Activated CD8-positive, alpha-beta T cell treated with anti-CD3 and anti-CD28 coated beads for 36 hours (primary cell): ENCODE data around the gene BTBD6. TPM values are rescaled to one million over a fixed set of nuclear protein-coding genes. Genes with fewer than 3 reads are reported as not detected.

ENCODE experiments used
- ATAC-seq: fragments of 200-7000 bp; cut with Tn5 transposase; one replicate; pipeline ENCODE4 v1.10.0; 2021; ENCODE audit warnings: mild to moderate bottlenecking, moderate library complexity
- CTCF ChIA-PET: fragments of 350-600 bp; sonication (Branson Sonifier 250); formaldehyde crosslinking; loops from one replicate; lab custom pipeline; 2021; ENCODE audit warnings: antibody characterized with exemption; lab: Charles Lee
- POLR2A ChIA-PET: fragments of 350-600 bp; sonication (Branson Sonifier 250); formaldehyde crosslinking; loops from one replicate; lab custom pipeline; 2021; ENCODE audit warnings: antibody characterized with exemption; lab: Charles Lee
- DNase-seq: peaks from one replicate; pipeline ENCODE4 v3.0.0-alpha.2; 2020
- H3K27ac Mint-ChIP-seq: one replicate; pipeline ENCODE4 v1.8.0; 2021; ENCODE audit warnings: mild to moderate bottlenecking, mixed read lengths
- H3K27me3 Mint-ChIP-seq: one replicate; pipeline ENCODE4 v1.8.0; 2021; ENCODE audit warnings: mixed read lengths
- H3K36me3 Mint-ChIP-seq: one replicate; pipeline ENCODE4 v1.8.0; 2021; ENCODE audit warnings: low read depth, mixed read lengths
- H3K4me1 Mint-ChIP-seq: one replicate; pipeline ENCODE4 v1.8.0; 2021; ENCODE audit warnings: low read depth, mixed read lengths
- H3K4me3 Mint-ChIP-seq: one replicate; pipeline ENCODE4 v1.8.0; 2021; ENCODE audit warnings: mild to moderate bottlenecking, moderate library complexity, mixed read lengths
- H3K9me3 Mint-ChIP-seq: one replicate; pipeline ENCODE4 v1.8.0; 2021; ENCODE audit warnings: mixed read lengths
- intact Hi-C: fragments of 100-400 bp; cut with micrococcal nuclease; formaldehyde crosslinking; loops from one replicate; pipeline ENCODE4 v1.10.0; 2022
- total RNA-seq, 2 experiments: library from RNA; stranded (reverse); gene quantifications; one replicate each; pipeline ENCODE4 v1.2.3, GENCODE V29; 2021
- TF ChIP-seq, protein P1 (sequence below): fragments of 200-600 bp; IDR thresholded peaks from one replicate; pipeline ENCODE4 v1.8.0; 2022; ENCODE audit warnings: antibody characterized with exemption, mild to moderate bottlenecking

Gene BTBD6
- total RNA-seq, 2 experiments from 2014 or later, result 24.7 to 26.7 TPM

DNA sequence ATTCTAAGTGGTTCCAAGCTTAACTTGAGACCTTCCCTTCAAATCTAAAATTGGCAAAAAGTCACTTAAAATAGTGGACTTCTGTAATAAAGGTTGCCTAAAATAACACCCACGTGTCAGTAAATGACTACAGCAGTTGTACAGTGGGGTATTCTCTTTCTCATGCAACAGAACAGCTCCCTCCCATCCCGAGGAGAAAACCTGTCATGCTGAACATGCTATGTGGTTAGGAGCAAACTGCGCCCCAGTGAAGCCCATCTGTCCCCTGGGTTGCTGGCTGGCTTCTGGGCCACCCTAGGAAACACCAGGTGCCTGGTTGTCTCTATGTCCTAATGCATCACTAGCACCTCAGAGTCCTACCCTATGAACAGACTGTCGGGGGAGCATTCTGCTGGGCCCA is 2.7 kb downstream of the BTBD6 start:
- TF ChIP-seq, protein P1, sequence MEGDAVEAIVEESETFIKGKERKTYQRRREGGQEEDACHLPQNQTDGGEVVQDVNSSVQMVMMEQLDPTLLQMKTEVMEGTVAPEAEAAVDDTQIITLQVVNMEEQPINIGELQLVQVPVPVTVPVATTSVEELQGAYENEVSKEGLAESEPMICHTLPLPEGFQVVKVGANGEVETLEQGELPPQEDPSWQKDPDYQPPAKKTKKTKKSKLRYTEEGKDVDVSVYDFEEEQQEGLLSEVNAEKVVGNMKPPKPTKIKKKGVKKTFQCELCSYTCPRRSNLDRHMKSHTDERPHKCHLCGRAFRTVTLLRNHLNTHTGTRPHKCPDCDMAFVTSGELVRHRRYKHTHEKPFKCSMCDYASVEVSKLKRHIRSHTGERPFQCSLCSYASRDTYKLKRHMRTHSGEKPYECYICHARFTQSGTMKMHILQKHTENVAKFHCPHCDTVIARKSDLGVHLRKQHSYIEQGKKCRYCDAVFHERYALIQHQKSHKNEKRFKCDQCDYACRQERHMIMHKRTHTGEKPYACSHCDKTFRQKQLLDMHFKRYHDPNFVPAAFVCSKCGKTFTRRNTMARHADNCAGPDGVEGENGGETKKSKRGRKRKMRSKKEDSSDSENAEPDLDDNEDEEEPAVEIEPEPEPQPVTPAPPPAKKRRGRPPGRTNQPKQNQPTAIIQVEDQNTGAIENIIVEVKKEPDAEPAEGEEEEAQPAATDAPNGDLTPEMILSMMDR, result no peak
- Mint-ChIP-seq H3K36me3 (peaks cover 9% of the 10 kb centered on the region), H3K27ac (no peak overlapping the region), H3K27me3 (no peaks in the 10 kb centered on the region), H3K4me3 (no peak overlapping the region), H3K9me3 (no peaks in the 10 kb centered on the region), H3K4me1 (peaks cover 12% of the 10 kb centered on the region)
- CTCF ChIA-PET, result interaction anchor here (0.9 kb wide), 1 partner anchor 101 kb away, joined by 6 read pairs; no protein-coding TSS in a partner anchor
- intact Hi-C loops, result no loop called here
- POLR2A ChIA-PET, result no interaction called here
- DNase-seq (no peak), ATAC-seq (no peak)

DNA sequence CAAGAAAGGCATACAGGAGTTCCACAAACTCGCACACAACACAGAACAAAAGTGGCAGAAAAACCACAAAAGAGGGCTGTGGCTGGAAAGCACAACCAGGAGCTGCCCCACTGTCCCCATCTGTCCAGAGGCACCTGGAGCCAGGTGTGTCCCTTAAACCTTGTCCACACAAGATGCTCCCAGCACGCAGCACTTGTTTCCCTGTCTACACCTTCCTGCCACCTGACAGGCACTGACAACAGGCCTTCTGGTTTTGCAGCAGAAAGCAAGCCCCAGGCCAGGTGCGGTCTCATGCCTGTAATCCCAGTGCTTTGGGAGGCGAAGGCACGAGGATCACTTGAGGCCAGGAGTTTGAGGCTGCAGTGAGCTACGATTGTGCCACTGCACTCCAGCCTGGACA is 3.6 kb downstream of the BTBD6 start:
- H3K36me3 Mint-ChIP-seq, result peaks cover 6% of the 10 kb centered on the region
- no peak overlapping the region for H3K4me3 Mint-ChIP-seq
- intact Hi-C loops, result no loop called here
- ChIA-PET POLR2A (no interaction called here), CTCF (no interaction called here)
- TF ChIP-seq, protein P1, result no peak
- no peaks in the 10 kb centered on the region for H3K9me3 Mint-ChIP-seq
- H3K27ac Mint-ChIP-seq, result no peak overlapping the region
- H3K4me1 Mint-ChIP-seq, result peaks cover 9% of the 10 kb centered on the region
- ATAC-seq (no peak), DNase-seq (no peak)
- no peaks in the 10 kb centered on the region for H3K27me3 Mint-ChIP-seq

DNA sequence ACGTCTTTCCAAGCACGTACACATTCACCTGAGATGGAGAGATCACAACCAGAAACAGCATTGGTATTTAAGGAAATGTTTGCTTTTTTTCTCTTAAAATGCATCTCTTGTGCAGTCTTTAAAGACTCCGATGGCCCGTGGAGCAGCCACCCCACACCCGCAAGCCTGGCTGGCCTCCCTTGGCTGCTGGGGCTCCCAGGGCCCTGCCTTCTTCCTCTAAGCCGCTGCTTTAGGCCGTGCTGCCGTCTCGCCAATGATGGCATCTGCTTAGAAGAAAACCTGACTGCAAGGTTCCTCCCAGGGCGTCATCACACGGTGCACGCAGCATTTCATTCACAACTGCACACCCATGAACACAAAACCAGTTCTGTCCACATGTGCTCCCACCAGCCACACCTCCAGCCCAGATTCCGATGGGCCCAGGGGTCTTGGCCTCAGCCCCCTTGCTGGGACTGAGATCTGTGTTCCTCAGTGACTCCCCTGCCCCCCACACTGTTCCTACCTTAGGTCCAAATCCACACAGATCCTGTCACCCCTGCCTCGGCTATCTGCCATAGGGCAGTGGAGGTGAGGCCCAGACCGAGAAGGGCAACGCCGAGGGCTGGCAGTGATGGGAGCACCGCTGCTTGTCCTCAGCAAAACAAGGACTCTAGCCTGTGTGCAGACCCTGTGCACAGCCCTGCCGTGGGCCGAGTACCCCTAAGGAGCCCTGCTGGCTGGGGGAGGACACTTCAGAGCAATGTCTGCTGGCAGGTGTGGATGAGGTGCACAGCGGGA is 4.4 kb downstream of the BTBD6 start:
- ATAC-seq, result no peak

DNA sequence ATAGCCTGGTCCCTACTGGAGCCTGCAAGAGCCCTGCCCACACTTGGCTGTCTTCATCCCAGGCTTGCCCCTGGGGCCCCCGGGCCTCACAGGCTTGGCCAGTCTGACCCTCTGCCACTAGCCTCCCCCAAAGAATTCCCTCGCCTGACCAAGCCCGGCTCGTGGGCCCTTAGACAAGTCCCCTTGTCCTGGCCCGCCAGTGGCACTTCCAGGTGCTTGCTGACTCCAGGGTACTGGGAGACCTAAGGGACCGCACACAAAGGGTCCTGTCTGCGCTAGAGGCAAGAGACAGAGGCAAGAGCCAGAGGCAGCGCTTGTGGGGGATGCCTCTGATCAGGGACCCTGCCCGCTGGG is 5.0 kb downstream of the BTBD6 start:
- H3K4me1 Mint-ChIP-seq, result no peaks in the 10 kb centered on the region
- ATAC-seq, result no peak
- H3K36me3 Mint-ChIP-seq, result no peaks in the 10 kb centered on the region
- TF ChIP-seq, protein P1, result no peak
- no peak overlapping the region for H3K27ac Mint-ChIP-seq
- no peak overlapping the region for H3K4me3 Mint-ChIP-seq
- POLR2A ChIA-PET, result interaction anchor here (0.5 kb wide), 1 partner anchor 626 kb away, joined by 4 read pairs; no protein-coding TSS in a partner anchor
- H3K9me3 Mint-ChIP-seq, result no peaks in the 10 kb centered on the region
- no peaks in the 10 kb centered on the region for H3K27me3 Mint-ChIP-seq
- DNase-seq, result no peak
- CTCF ChIA-PET, result no interaction called here
- intact Hi-C loops, result no loop called here

More for the DNA sequence above, 4.4 kb downstream of the BTBD6 start:
- H3K4me3 Mint-ChIP-seq, result no peak overlapping the region
- no peaks in the 10 kb centered on the region for H3K27me3 Mint-ChIP-seq
- no peaks in the 10 kb centered on the region for H3K9me3 Mint-ChIP-seq
- no peaks in the 10 kb centered on the region for H3K36me3 Mint-ChIP-seq
- DNase-seq, result no peak
- ChIA-PET POLR2A (interaction anchor here (0.5 to 0.6 kb wide), 2 partner anchors 14 to 627 kb away, joined by 3 to 4 read pairs; no protein-coding TSS in a partner anchor), CTCF (no interaction called here)
- intact Hi-C loops, result no loop called here
- TF ChIP-seq, protein P1, result no peak
- H3K4me1 Mint-ChIP-seq, result peaks cover 3% of the 10 kb centered on the region
- no peak overlapping the region for H3K27ac Mint-ChIP-seq

DNA sequence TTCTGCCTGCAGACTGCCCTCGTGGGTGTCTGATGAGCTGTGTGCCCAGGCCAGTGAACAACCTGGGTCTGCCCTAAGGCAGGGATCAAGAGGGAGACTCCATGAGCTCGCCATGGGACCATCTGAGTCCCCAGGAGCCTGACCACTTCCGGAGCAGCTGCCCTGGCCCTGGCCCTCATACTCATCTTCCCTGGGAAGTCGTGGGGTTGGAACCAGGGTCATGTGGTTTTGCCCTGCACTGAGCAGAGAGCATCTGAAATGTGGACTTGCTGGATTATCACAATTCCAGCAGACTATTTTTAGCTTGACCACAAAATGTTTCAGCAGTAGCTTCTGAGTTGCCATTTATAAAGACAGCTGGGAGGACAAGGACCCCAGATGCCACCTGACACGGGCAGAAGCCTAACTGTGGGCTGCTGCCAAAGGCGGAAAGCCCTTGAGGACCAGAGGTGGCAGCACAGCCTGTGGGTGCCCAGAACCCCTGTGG is 6.7 kb downstream of the BTBD6 start:
- POLR2A ChIA-PET, result no interaction called here
- H3K36me3 Mint-ChIP-seq, result no peaks in the 10 kb centered on the region
- H3K4me1 Mint-ChIP-seq, result no peaks in the 10 kb centered on the region
- H3K27ac Mint-ChIP-seq, result no peak overlapping the region
- intact Hi-C loops, result no loop called here
- no peaks in the 10 kb centered on the region for H3K9me3 Mint-ChIP-seq
- TF ChIP-seq, protein P1, result no peak
- DNase-seq, result no peak
- H3K4me3 Mint-ChIP-seq, result no peak overlapping the region
- no peaks in the 10 kb centered on the region for H3K27me3 Mint-ChIP-seq
- CTCF ChIA-PET, result no interaction called here
- ATAC-seq, result no peak
